PC-3 (cell line): ENCODE results near the gene TRIM25. TPM values are rescaled to one million over a fixed set of nuclear protein-coding genes. Genes with fewer than 3 reads are reported as not detected.

Source experiments
- ATAC-seq: fragments of 200-7000 bp; cut with Tn5 transposase; 2 replicates; pipeline ENCODE4 v1.9.1; 2020; ENCODE audit warnings: mild to moderate bottlenecking, moderate library complexity
- BruUV-seq: library from RNA; stranded (reverse); fragments of 400-500 nt; replicated peaks from 2 replicates; lab custom pipeline; 2021; lab: Mats Ljungman, UMichigan
- CTCF ChIA-PET: fragments of 300-600 bp; sonication (Branson Sonifier 250); formaldehyde crosslinking; loops from one replicate; lab custom pipeline; 2022; ENCODE audit warnings: antibody characterized with exemption; lab: Charles Lee
- POLR2A ChIA-PET: fragments of 300-600 bp; sonication (Branson Sonifier 250); formaldehyde crosslinking; loops from one replicate; lab custom pipeline; 2022; ENCODE audit warnings: antibody characterized with exemption; ENCODE audit not compliant: unreplicated experiment; lab: Charles Lee
- DNase-seq: peaks from one replicate; pipeline ENCODE4 v3.0.0-alpha.2; 2015
- H2AFZ ChIP-seq: fragments of 300-600 bp; sonication (generic); 2 replicates; pipeline ENCODE4 v1.6.0; 2016; ENCODE audit warnings: antibody characterized with exemption, low read length
- H3F3A ChIP-seq: fragments of 300-600 bp; sonication (generic); one replicate; pipeline ENCODE4 v1.6.0; 2017; ENCODE audit warnings: antibody characterized with exemption, low read length, control low read depth, mild to moderate bottlenecking; ENCODE audit not compliant: unreplicated experiment
- H3K27ac ChIP-seq: fragments of 300-600 bp; sonication (generic); 2 replicates; pipeline ENCODE4 v1.5.1; 2016; ENCODE audit warnings: mild to moderate bottlenecking, low read length
- H3K27me3 ChIP-seq: fragments of 300-600 bp; sonication (generic); 2 replicates; pipeline ENCODE4 v1.6.1; 2016; ENCODE audit warnings: low read length, mixed read lengths
- H3K36me3 ChIP-seq: fragments of 300-600 bp; sonication (generic); 2 replicates; pipeline ENCODE4 v1.6.1; 2016; ENCODE audit warnings: low read depth, mixed run types, low read length, mixed read lengths
- H3K4me1 ChIP-seq: fragments of 300-600 bp; sonication (generic); 2 replicates; pipeline ENCODE4 v1.5.1; 2016; ENCODE audit warnings: low read length; ENCODE audit not compliant: insufficient read depth
- H3K4me2 ChIP-seq: fragments of 300-600 bp; sonication (generic); 2 replicates; pipeline ENCODE4 v1.6.0; 2016; ENCODE audit warnings: low read length
- H3K4me3 ChIP-seq: fragments of 300-600 bp; sonication (generic); 2 replicates; pipeline ENCODE4 v1.5.1; 2016; ENCODE audit warnings: mild to moderate bottlenecking, low read length, mixed read lengths
- H3K79me2 ChIP-seq: fragments of 300-600 bp; sonication (generic); 2 replicates; pipeline ENCODE4 v1.6.1; 2017; ENCODE audit warnings: low read length, mixed read lengths
- H3K9ac ChIP-seq: fragments of 300-600 bp; sonication (generic); 2 replicates; pipeline ENCODE4 v1.6.0; 2016; ENCODE audit warnings: mild to moderate bottlenecking, low read length
- H3K9me2 ChIP-seq: fragments of 300-600 bp; sonication (generic); replicated peaks from 2 replicates; pipeline ENCODE4 v1.6.1; 2016; ENCODE audit warnings: mixed run types, low read length, mixed read lengths
- H3K9me3 ChIP-seq: fragments of 300-600 bp; sonication (generic); 2 replicates; pipeline ENCODE4 v1.6.1; 2016; ENCODE audit warnings: low read length, mixed read lengths
- H4K20me1 ChIP-seq: fragments of 300-600 bp; sonication (generic); 2 replicates; pipeline ENCODE4 v1.6.1; 2016; ENCODE audit warnings: low read length, mixed read lengths
- CTCF ChIP-seq: fragments of 300-600 bp; sonication (generic); conservative IDR thresholded peaks from 2 replicates; pipeline ENCODE4 v1.5.1; 2017; ENCODE audit warnings: antibody characterized with exemption, low read depth, mild to moderate bottlenecking, low read length
- EZH2 ChIP-seq: fragments of 300-600 bp; sonication (generic); IDR thresholded peaks from one replicate; pipeline ENCODE4 v1.6.1; 2017; ENCODE audit warnings: antibody characterized with exemption, mild to moderate bottlenecking, low read length; ENCODE audit not compliant: unreplicated experiment
- EZH2phosphoT487 ChIP-seq: fragments of 300-600 bp; sonication (generic); IDR thresholded peaks from 2 replicates; pipeline ENCODE4 v1.6.1; 2018; ENCODE audit warnings: mild to moderate bottlenecking, antibody characterized with exemption, low read length, borderline replicate concordance
- intact Hi-C: fragments of 100-400 bp; cut with micrococcal nuclease; formaldehyde crosslinking; loops from 2 replicates; pipeline ENCODE4 v1.9.0; 2023
- total RNA-seq: library from RNA; depleted of rRNA; stranded (reverse); fragments of >200 nt; gene quantifications from 2 replicates; pipeline ENCODE4 v1.2.3, GENCODE V29; 2014

TRIM25 gene
- total RNA-seq, 1 experiment from 2014 or later, result 44.0 TPM

- H3K9ac ChIP-seq, result no peak overlapping the region
- DNase-seq, result peak; percentile 42
- H3K9me2 ChIP-seq, result no peaks in the 10 kb centered on the region
- H3K79me2 ChIP-seq, result peaks cover 8% of the 10 kb centered on the region; the same call in 1 of the 2 replicates
- H2AFZ ChIP-seq, result no peak overlapping the region
- H4K20me1 ChIP-seq, result no peaks in the 10 kb centered on the region
- peaks cover 91% of the 10 kb centered on the region for H3K36me3 ChIP-seq
- ChIA-PET CTCF (no interaction called here), POLR2A (no interaction called here)
- H3K27me3 ChIP-seq, result no peaks in the 10 kb centered on the region
- TF ChIP-seq EZH2phosphoT487, result no peak
- TF ChIP-seq EZH2, result no peak
- no peak for TF ChIP-seq CTCF
- H3K9me3 ChIP-seq, result no peaks in the 10 kb centered on the region
- intact Hi-C loops, result no loop called here
- H3K27ac ChIP-seq, result no peak overlapping the region
- TSS peak; percentile 3 for BruUV-seq
- no peak overlapping the region for H3K4me3 ChIP-seq
- ATAC-seq, result no peak
- H3K4me2 ChIP-seq, result no peak overlapping the region
- peaks cover 15% of the 10 kb centered on the region for H3K4me1 ChIP-seq
- H3F3A ChIP-seq, result no peaks in the 10 kb centered on the region
Measured at GRCh38 chr17:56896968-56897359, 16.9 kb downstream of the TRIM25 start.

GRCh38 chr17:56896217-56896967 is 17.5 kb downstream of the TRIM25 start:
- H3K4me3 ChIP-seq, result no peak overlapping the region
- no peaks in the 10 kb centered on the region for H3K27me3 ChIP-seq
- H3F3A ChIP-seq, result no peaks in the 10 kb centered on the region
- no peak overlapping the region for H3K27ac ChIP-seq
- H3K9me2 ChIP-seq, result no peaks in the 10 kb centered on the region
- H3K36me3 ChIP-seq, result peaks cover 91% of the 10 kb centered on the region
- peaks cover 3% of the 10 kb centered on the region; the same call in 1 of the 2 replicates for H3K79me2 ChIP-seq
- ChIA-PET CTCF (no interaction called here), POLR2A (no interaction called here)
- H4K20me1 ChIP-seq, result no peaks in the 10 kb centered on the region
- TF ChIP-seq CTCF (no peak), EZH2 (no peak), EZH2phosphoT487 (no peak)
- H3K9me3 ChIP-seq, result no peaks in the 10 kb centered on the region
- no peak overlapping the region for H2AFZ ChIP-seq
- no peak overlapping the region for H3K9ac ChIP-seq
- no TSS peak for BruUV-seq
- intact Hi-C loops, result no loop called here
- no peak for DNase-seq
- no peak overlapping the region for H3K4me2 ChIP-seq
- peaks cover 10% of the 10 kb centered on the region for H3K4me1 ChIP-seq
- ATAC-seq, result no peak

GRCh38 chr17:56894859-56895455 is 18.9 kb downstream of the TRIM25 start:
- Histone ChIP-seq H4K20me1 (no peaks in the 10 kb centered on the region), H3K27me3 (no peaks in the 10 kb centered on the region), H3K9me2 (no peaks in the 10 kb centered on the region), H3K4me1 (peaks cover 10% of the 10 kb centered on the region), H3K36me3 (peaks cover 92% of the 10 kb centered on the region), H2AFZ (no peak overlapping the region), H3K9me3 (no peaks in the 10 kb centered on the region), H3K9ac (no peak overlapping the region), H3K79me2 (no peaks in the 10 kb centered on the region), H3F3A (no peaks in the 10 kb centered on the region), H3K4me2 (no peak overlapping the region), H3K27ac (no peak overlapping the region), H3K4me3 (no peak overlapping the region)
- ATAC-seq, result no peak
- DNase-seq, result no peak
- BruUV-seq, result no TSS peak
- POLR2A ChIA-PET, result interaction anchor here (0.6 kb wide), 1 partner anchor 127 kb away, joined by 6 read pairs; no protein-coding TSS in a partner anchor
- CTCF ChIA-PET, result no interaction called here
- intact Hi-C loops, result no loop called here
- TF ChIP-seq EZH2phosphoT487 (no peak), EZH2 (no peak), CTCF (no peak)
